Epithelial cell of proximal tubule (primary cell): ENCODE results near the gene SERP1. TPM values are rescaled to one million over a fixed set of nuclear protein-coding genes. Genes with fewer than 3 reads are reported as not detected.

Experiments
- DNase-seq: peaks from one replicate; pipeline ENCODE4 v3.0.0-alpha.2; 2011; ENCODE audit warnings: low read depth
- H3K4me3 ChIP-seq: 2 replicates; pipeline ENCODE4 v1.5.1; 2011; ENCODE audit warnings: low read depth, mild to moderate bottlenecking, low read length
- total RNA-seq: library from RNA; depleted of rRNA; stranded (reverse); fragments of >200 nt; gene quantifications from 2 replicates; pipeline ENCODE4 v1.2.3, GENCODE V29; 2015
- TF ChIP-seq, protein P1 (sequence below): conservative IDR thresholded peaks from 2 replicates; pipeline ENCODE4 v1.5.1; 2012; ENCODE audit warnings: low read depth, mild to moderate bottlenecking, low read length

SERP1 gene
- total RNA-seq: 183 and 227 TPM in 2 replicates

GRCh38 chr3:150546226-150547044 lies at the start of gene SERP1, which contains the start of gene EIF2A:
Gene SERP1, minus strand, starts transcription at chr3:150546496. Its CDS starts 361 bp downstream, at chr3:150546135.
Gene EIF2A, plus strand, starts transcription at chr3:150546787. Its CDS starts 16 bp downstream, at chr3:150546803.
- DNase-seq: peak; percentile 89
- TF ChIP-seq, protein P1, sequence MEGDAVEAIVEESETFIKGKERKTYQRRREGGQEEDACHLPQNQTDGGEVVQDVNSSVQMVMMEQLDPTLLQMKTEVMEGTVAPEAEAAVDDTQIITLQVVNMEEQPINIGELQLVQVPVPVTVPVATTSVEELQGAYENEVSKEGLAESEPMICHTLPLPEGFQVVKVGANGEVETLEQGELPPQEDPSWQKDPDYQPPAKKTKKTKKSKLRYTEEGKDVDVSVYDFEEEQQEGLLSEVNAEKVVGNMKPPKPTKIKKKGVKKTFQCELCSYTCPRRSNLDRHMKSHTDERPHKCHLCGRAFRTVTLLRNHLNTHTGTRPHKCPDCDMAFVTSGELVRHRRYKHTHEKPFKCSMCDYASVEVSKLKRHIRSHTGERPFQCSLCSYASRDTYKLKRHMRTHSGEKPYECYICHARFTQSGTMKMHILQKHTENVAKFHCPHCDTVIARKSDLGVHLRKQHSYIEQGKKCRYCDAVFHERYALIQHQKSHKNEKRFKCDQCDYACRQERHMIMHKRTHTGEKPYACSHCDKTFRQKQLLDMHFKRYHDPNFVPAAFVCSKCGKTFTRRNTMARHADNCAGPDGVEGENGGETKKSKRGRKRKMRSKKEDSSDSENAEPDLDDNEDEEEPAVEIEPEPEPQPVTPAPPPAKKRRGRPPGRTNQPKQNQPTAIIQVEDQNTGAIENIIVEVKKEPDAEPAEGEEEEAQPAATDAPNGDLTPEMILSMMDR: no peak
- H3K4me3 ChIP-seq: peak within 1 kb of the TSS; percentile 76

DNA sequence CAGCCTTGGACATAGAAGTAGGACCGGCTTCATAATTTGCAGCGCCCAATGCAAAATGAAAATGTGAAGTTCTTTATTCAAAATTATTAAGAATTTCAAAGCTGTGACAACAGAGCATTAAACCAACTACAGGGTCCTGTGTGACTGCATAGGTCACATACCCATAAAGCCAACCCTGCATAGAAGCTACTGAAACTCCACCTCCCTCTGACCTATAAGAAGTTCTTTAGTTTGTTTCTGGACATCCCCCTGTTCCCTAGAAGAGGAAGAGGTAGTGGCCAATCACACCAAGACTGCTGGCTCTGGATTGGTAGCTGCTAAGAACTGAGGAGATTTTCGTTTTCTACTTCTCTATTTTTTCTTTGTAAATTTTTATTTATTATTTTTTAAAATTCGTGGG lies 47.9 kb upstream of the SERP1 start:
- no peak for DNase-seq
- TF ChIP-seq, protein P1: no peak
- H3K4me3 ChIP-seq: no peak overlapping the region

- no peak overlapping the region for H3K4me3 ChIP-seq
- DNase-seq: no peak
- TF ChIP-seq, protein P1: no peak
These were observed 43.5 kb upstream of the SERP1 start for GRCh38 chr3:150589759-150590158.

- no peak for DNase-seq
- TF ChIP-seq, protein P1: no peak
- H3K4me3 ChIP-seq: no peak overlapping the region
These were observed 41.9 kb upstream of the SERP1 start for GRCh38 chr3:150588027-150588830.

DNA sequence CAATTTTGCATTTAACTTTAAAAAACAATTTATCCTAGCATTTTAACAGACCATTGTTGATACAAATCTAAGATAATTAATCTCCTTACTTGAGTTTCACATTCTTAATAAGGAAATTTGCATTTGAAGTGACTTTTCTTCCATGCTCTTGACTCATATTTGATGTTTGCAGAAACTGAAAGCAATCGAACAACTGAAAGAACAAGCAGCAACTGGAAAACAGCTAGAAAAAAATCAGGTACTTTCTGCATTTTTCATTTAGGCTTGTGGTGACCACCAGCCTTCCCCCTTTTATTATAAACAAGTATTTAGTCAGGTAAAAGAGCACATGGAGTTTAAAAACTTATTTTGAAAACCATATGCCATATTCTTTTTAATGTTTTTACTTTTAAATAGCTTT lies 36.7 kb upstream of the SERP1 start:
- TF ChIP-seq, protein P1: no peak
- no peak for DNase-seq
- H3K4me3 ChIP-seq: no peak overlapping the region

GRCh38 chr3:150582620-150583019 lies 36.3 kb upstream of the SERP1 start:
- DNase-seq: no peak
- TF ChIP-seq, protein P1: no peak
- H3K4me3 ChIP-seq: no peak overlapping the region
